Stimulated activated CD4-positive, alpha-beta T cell treated with anti-CD3 and anti-CD28 coated beads, Interleukin-15, amount 100 ng/mL, for 24 hours (primary cell): ENCODE results near the gene ATG2A.

ENCODE experiments used
- DNase-seq: peaks from one replicate; pipeline ENCODE4 v3.0.0-alpha.2; 2020

ATG2A gene

DNA sequence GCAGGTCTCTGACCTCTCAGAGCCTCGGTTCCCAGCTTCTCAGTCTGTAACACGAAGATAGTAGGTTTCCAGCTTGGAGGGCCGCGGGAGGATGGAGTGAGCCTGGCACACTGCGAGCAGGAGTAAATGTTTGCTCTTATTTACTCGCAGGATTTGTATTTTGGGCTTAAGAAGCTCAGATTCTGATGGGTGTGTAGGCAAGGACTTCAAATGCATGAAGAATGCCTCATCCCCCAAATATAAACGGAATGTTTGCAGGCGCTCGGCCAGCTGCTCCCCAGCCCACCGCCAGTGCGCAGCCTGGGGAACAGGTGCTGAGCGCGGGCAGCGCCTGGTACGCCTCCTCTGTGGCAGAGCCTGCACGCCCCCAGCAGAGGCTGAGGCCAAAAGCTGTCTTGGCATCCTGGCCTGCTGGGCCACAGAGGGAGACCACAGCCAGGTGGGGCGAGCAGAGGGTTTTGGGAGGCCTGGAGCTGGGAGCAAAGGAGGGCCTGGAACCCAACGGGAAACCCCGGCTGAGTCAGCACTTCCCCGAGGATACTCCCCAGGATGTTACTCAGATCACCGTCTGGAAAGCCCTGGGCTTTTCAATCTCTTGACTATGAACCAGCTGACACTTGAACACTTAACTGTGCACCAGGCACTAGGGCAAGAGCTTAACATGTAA is 48.0 kb downstream of the ATG2A start:
- DNase-seq: peak; percentile 59

DNA sequence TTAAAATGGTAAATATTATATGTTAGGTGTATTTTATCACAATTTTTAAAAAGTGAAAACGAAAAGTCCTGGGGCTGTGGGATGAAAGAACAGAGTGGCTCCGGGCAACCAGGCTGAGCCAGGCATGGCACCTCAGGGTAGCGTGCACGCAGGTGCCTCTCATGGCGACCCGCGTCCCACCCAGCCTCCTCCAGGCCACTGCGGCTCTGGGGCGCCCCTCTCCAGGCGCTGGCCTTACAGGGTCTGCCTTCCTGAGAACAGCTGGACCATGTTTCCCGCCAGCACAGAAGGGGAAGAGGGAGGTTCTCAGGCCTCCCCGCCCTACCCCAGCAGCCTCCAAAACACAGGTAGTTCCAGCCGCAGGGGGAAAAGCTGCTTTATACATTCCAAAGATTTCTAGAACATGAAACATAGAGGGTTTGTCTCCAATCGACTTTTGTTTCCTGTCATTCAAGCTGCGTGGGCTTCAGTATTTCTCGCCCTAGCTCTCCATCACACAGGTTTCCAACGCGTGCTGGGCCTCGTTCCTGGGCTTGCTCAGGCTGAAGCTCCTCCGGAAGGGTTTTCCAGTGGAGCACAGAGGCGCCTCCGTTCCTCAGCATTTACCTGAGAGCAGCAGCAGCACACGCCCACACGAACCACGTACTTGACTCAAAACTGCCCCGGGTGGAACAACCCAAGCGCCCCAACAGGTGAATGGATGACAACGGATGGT is 49.1 kb downstream of the ATG2A start:
- peak; percentile 60 for DNase-seq

DNA sequence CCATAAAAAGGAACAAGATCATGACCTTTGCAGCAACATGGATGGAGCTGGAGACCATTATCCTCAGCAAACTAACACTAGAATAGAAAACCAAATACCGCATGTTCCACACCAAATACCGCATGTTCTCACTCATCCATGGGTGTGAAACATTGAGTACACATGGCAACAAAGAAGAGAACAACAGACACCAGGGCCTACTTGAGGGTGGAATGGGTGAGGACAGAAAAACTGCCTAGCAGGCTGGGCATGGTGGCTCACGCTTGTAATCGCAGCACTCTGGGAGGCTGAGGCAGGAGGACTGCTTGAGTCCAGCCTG is 50.9 kb downstream of the ATG2A start:
- DNase-seq: no peak

DNA sequence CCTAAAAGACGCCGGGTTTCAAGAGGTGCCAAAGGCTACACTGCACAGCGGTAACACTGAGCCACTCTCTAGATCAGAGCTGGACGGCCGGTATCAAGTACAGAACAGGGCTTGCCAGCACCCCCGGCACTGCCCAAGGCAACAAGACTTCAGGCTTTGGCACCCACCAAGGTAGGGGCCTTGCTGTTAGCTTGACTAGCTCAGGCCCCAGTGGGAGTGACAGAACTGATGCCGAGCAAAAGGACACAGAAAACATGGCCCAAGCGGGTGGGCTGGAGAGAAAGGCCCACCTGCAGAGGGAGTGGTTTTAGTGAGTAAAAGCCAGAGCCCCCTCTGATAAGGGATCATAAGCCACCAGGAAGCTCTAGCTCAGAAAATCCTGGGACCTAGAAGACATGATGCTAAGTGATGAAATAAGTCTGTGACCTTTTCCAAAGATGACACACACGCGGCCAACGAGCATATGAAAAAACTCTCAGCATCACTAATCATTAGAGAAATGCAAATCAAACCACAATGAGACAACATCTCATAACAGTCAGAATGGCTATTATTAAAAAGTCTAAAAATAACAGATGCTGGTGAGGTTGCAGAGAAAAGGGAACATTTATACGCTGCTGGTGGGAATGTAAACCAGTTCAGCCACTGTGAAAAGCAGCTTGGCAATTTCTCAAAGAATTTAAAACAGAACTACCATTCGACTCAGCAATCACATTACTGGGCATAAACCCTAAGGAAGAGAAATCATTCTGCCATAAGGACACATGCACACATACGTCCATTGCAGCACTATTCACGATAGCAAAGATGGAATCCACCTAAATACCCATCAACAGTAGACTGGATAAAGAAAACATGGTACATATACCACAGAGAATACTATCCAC is 51.5 kb downstream of the ATG2A start:
- peak; percentile 73 for DNase-seq

DNA sequence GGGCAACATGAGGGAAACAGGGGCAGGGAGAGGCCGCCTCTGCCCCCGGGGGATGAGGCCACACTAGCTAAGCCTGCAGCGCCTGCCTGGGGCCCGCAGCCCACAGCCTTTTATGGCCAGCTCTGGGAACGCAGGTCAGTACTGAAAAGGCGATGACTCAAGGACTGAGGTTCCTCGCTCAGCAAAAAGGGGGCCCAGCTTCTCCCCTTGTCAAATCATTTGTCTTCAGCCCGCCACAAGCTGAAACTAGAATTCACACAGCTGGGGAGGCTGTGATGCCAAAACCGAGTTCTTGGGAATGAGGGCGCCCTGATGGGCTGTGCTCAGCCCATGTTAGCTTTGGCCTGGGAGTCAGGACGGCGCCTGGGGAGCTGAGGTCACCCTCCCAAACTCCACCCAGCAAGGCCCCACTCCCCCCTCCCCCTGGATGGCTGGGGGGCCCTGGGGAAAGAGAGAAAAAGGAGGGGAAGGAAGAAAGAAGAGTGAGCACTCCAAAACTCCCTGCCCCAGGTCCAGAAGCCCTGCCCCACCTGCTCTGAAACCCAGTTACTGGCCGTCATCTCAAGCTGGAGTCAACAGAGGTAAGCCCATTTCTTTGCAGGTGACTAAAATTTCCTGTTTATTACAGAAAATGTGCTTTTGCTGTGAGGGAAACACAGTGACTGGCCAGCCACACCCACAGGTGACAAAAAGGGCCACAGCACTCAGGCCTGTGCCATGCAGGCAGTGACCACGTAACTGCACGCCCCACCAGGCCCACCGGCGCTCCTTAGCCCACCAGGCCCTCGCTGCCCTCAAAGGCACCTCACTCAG is 52.3 kb downstream of the ATG2A start:
- DNase-seq: peak; percentile 83

DNA sequence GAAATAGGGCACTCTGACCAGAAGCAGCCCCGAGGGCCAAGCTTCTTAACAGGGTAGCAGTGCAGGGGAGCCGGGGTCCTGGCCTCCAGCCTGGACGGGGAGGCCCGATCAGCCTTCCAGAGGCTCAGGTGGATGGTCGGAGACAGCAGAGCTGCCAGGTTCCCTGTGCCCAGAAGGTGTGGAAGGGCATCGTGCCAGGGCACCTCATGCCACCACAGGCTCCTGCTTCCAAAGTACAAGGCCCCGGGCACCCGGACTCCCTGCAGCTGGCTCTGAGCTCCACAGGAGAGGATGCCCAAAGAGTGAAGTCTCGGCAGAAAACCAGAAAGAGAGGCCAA is 52.9 kb downstream of the ATG2A start:
- DNase-seq: no peak

DNA sequence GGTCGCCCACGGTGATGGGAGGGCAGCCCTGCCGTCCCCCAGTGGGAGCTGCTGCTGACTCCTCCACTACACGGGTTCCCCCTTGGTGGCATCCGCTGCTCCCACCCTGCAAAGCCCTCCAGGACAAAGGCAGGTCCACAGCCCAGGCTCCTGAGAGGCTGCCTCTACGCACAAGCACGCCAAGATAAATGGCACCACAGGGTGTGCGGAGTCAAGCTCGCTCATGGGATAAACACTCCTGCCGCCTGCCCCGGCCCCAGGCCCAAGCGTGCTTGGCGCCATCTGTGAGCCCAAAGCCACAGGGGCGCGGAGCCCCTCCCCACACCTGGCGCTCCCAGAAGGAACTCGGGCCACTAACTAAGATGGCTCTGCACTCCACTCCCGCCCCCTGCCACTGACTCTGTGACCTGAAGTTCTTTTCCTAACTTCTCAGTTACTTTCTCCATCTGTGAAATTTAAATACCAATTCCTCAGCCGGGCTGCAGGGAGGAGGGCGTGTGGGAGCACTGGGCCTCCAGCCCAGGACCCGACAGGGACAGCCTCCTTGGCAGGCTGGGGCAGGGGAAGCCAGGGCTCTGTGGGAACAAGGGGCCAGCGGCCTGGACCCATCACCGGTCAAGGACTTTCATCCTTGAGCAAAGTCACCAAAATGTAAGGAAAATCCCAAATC is 53.5 kb downstream of the ATG2A start:
- no peak for DNase-seq

DNA sequence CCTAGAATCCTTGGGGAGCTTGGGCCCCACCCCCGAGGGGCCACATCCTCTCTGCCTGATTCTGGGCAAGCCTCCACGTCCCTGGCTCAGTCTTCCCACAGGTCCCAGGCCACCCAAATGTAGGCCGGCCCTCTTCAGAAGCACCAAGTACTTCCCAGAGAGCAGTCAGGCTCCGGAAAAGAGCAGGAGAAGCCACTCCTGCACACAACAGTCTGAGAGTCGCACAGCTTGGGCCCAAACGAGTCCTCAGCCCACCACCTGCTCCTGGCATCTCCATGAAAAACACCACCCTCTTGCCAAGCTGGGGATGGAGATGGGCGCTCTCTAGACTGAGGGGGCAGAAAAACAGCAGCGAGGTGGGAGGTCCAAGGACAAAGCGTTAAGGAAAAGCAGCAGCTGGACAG is 54.0 kb downstream of the ATG2A start:
- DNase-seq: no peak

DNA sequence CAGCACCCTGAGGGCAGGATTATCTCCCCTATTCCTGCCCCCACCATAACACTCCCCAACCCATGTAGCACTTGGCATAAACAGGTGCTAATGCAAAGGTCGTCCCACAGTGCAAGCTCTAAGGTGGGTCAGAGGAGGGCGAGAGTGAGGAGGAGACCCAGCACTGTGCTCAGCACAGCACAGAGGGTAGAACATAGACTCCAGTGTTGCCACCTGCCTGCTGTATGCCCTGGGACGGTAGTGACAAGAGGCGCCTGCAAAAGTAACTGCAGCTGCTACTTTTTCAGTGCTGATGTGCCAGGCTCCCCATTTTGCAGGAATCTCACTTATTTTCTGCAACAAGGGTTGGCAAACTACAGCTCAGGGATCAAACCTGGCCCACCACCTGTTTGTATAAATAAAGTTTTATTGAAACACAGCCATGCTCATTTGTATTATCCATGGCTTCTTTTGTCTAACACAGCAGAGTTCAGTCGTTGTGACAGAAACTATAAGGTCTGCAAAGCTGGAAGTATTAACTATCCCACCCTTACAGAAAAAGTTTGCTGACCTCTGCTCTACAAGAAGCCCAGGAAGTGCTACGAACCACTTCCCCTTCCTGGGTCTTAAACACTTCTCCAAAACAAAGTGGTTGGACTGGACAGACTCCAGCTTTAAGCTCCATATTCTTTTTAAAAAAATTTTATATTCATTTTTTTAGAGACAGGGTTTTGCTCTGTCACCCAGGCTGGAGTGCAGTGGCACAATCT is 55.6 kb downstream of the ATG2A start:
- DNase-seq: no peak

DNA sequence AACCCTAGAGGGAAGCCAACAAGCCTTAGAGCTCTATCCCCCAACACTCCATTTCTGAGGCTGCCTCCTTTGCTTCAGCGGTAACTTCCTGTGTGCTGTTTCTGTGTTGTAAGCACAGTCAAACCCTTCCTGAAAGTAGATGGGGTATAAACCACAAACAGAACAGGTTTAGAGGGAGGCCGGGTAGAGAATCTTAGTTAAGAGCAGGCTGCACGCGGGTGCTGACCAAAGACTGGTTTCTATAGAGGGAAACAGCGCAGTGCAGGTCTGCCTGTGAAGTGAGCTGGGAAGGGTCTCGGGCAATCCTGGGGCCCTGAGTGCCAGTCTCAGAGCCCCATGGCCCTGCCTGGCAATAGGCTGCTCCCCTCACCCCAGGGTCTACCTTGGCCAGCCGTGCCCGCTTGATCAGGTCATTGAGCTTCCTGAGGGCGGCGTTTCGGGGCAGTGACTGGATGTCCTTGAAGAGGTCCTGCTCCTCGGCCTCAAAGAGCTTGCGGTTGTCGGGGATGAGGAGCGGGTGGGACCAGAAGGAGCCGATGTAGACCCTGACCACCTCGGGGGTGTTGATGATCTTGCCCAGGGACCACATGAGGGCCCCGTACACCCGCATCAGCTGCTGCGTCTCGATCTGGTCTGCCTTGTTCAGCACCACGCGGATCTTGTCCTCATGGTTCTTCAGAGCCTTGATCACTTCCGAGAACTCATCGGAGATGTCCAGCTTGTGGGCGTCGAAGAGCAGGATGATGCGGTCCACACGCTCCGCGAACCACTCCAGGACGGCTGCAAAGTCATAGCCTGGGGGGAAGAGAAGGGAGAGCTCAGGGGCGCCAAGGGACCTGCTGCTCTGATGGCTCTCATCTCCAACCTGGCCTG is 57.2 kb downstream of the ATG2A start:
- DNase-seq: peak; percentile 80

DNA sequence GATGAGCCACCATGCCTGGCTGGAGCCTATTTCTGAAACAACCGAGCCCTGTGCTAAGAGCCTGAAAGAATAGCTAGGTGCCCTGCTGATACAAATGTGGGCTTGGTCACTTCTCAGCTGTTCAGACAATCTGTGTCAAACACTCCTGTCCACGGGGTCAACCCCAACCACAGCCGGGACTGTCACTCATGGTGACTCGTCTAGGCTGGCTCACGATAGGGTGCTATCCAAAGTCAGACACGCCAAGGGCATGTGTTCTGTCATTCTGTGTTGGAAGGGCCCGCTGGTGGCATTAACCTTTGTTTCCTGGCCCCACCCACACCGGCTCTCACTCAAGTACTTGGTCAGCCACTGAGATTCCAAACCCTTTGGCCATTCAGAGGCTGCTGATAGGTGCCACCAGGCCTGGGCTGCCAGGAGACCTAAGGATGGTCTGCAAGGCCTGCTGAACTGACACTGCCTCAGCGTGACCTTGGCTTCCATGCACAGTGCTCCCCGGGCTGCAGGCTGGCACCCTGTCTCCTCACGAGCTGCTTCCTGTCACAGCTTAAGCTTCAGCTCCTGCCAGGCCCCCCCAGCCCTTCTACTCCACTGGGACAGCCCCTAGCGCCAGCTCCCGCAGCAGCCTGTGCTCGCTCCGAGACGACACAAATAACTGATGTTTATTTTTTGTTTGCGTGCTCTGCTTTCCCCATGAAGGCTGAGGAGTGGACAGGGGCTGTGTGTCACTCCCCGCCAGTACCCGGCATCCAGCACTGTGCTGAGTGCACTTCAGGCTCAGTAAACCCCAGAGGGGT is 58.3 kb downstream of the ATG2A start:
- peak; percentile 74 for DNase-seq

DNA sequence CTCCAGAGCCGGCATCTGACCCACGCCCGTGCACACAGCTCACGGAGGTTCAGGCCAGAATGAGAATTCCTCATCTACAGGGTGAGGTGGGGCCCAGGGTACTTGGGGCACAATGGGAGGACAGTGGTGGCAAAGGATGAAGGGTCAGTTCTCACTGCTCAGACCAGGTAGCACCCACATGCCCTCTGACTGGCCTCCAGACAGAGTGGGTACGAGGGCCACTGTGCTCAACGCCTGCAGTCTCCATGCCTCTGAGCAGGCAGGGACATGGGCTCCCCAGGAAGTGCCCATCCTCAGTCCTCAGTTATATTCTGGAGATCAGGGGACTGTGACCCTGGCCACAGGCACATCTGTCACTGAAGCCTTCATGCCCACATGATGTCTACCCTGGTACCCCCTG is 59.5 kb downstream of the ATG2A start:
- DNase-seq: no peak

DNA sequence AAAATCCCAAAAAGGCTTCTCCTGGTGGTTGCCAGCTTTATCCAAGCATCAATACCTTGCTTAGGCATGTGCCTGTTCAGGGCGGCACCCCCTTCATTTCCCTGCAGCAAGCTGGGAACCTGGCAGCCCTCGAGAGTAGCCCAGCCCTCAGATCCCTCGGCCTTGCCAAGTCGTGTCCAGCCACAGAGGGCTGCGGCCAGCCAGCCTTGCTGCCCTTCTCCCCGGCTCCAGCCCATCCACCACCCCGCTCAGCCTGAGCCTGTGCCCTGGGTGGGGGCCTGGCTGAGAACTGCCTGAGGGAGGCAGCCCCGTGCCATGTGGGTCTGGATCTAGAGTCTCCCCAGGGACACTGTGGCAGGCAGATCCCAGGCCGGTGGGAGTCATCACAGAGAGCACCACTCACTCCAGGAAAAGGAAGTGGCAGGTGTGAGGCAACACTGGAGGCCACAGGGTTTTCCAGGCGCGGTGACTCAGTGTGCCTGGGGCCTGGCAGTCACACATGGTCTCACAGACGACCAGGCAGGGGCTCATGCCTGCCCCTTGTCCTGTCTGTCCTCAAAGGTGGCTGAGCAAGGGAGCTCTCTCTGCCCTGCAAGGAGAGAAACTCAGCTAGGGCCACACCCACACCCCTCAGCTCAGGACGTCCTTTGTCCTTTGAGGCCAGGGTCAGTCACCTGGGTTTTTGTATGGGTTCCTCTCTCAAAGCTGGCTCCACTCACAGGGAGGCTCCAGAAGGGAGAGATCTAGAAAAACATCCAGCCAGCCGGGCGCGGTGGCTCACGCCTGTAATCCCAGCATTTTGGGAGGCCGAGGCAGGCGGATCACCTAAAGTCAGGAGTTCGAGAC is 60.4 kb downstream of the ATG2A start:
- peak; percentile 87 for DNase-seq

DNA sequence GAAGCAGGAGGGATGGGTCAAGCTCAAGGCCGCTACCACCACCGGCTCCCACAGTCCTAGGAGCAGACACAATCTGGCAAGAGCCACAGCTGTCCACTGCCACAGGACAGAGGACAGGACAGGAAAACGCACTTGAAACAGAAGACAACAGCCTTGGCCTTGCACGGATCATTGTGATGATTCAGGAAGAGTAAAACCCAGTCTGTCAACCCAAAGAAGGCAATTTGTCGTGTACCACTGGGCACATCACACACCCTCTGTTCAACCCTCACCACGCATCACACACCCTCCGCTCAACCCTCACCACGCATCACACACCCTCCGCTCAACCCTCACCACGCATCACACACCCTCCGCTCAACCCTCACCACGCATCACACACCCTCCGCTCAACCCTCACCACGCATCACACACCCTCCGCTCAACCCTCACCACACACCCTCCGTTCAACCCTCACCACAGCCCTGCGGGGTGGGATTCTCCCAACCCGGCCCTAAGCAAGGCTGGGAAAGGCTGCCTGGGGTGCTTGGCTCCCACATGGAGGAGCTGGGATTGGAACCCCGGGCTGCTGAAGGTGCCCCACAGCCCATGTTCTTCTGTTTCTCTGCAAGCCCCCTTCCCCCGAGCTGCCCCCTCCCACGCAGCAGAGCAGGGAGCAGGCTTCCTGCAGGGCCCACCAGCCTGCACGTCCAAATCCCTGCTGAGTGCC is 61.3 kb downstream of the ATG2A start:
- no peak for DNase-seq

DNA sequence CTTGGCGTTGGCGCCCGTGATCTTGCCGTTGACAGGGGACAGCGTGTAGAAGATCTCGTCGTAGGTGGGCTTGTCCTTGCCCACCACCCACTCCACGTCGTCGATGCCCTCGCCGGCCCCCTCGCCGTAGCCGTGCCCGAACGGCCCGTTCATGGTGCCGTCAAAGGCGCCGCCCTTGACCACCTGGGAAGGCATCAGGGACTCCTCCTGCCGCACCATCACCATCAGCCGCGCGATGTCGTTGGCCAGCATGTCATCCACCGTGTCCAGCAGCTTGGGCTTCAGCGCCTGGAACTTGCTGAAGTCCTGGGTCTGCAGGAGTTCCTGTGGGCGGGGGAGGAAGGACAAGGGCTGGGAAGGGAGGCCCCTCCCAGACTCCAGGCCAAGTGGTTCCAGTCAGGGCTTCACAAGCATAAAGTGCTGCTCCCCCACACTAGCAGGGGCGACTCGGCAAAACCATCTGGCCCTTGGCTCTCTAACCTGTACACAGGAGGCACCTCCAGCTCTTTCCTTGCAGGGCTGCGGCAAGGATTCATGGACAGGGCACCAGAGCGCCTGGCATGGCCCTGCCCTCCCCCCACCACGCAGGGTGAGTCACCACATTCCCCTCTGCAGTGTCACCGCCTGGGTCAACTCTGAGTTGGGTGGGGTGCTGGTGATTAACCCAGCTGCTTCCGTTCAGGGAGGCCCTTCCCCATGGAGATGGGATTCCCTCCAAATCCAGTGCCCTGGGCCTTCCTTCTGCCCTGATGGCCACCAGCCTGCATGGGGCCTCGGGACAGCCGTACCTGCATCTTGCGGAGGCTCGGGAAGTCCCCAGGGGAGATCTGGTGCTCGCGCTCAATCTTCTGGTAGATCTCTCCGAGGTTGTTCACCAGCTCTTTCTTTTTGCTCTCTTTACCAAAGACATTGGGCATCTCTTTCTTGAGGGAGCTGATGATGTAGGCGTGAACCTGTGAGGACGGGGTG is 62.2 kb downstream of the ATG2A start:
- DNase-seq: peak; percentile 68

DNA sequence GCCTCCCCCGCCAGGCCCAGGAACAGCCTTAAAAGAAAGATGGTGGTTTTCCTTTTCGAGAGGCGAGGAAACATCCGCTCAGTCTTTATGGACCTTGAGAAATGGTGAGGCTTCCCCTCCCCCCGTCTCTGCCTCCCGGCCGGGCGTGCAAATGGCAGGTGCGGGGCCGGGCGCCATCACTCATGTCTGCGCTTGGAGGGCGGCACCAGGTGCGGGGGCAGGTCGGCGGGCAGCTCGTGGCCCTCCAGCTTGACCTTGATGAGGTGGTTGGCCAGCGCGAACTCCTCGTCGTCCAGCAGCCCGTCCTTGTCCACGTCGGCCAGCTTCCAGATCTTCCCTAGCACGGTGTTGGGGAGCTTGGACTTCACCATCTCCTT is 62.9 kb downstream of the ATG2A start:
- DNase-seq: no peak

DNA sequence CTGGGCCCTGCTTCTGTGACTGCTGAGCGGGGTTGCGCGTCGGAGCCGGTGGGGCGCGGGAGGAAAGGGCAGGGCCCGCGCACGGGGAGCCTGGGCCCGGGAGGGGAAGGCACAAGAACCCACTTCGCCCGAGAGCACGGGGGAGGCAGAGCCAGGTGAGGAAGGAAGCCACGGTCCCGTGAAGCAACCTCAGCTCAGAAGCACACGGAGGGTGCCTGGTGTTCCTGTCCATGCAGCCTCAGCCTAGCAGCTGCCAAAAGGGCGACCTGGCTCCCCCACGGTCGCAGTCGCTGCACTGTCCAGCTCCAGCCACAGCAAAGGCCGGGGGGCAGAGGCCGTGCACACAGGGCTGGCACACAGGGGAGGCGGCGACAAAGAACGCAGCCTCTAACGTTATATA is 63.3 kb downstream of the ATG2A start:
- no peak for DNase-seq
